ENCODE results near the gene PTPRM. TPM values are rescaled to one million over a fixed set of nuclear protein-coding genes. Genes with fewer than 3 reads are reported as not detected.

PTPRM gene
- total and polyA plus RNA-seq, 4 donors, result 61.1 to 146 (median 87.5) TPM

- Histone ChIP-seq H3K9ac (ENCODE audit: insufficient read depth in 1 of 2, low read length in 2 of 2) (no peak overlapping the region), H3K27me3 (ENCODE audit: control insufficient read depth in 3 of 3, insufficient read depth in 3 of 3, low read length in 2 of 3) (no peaks in the 10 kb centered on the region), H3K9me3 (ENCODE audit: control insufficient read depth in 4 of 4, insufficient read depth in 3 of 4, low read length in 3 of 4) (no peaks in the 10 kb centered on the region), H3K4me1 (ENCODE audit: control insufficient read depth in 5 of 5, insufficient read depth in 5 of 5, low read length in 5 of 5) (peaks cover 0 to 14% (median 8%) of the 10 kb centered on the region in 5 donors), H3K4me3 (no peak overlapping the region), H3K27ac (ENCODE audit: low read depth in 1 of 2, low read length in 1 of 2) (no peak overlapping the region), H3K36me3 (ENCODE audit: control insufficient read depth in 4 of 4, insufficient read depth in 4 of 4, low read length in 4 of 4) (peaks cover 0 to 5% (median under 1%) of the 10 kb centered on the region in 4 donors)
- WGBS, 2 donors, result 87 to 91% methylated on average over 7 of the region's 7 CpGs
- TF ChIP-seq, protein P1, sequence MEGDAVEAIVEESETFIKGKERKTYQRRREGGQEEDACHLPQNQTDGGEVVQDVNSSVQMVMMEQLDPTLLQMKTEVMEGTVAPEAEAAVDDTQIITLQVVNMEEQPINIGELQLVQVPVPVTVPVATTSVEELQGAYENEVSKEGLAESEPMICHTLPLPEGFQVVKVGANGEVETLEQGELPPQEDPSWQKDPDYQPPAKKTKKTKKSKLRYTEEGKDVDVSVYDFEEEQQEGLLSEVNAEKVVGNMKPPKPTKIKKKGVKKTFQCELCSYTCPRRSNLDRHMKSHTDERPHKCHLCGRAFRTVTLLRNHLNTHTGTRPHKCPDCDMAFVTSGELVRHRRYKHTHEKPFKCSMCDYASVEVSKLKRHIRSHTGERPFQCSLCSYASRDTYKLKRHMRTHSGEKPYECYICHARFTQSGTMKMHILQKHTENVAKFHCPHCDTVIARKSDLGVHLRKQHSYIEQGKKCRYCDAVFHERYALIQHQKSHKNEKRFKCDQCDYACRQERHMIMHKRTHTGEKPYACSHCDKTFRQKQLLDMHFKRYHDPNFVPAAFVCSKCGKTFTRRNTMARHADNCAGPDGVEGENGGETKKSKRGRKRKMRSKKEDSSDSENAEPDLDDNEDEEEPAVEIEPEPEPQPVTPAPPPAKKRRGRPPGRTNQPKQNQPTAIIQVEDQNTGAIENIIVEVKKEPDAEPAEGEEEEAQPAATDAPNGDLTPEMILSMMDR (IDR thresholded peaks at IDR 0.05; ENCODE audit: control extremely low read depth, extremely low read depth), result no peak
- no peak for ATAC-seq (ENCODE audit: insufficient read depth, low FRiP score)
- no peak for DNase-seq
Measured at GRCh38 chr18:8303151-8303755, 736.1 kb downstream of the PTPRM start.

DNA sequence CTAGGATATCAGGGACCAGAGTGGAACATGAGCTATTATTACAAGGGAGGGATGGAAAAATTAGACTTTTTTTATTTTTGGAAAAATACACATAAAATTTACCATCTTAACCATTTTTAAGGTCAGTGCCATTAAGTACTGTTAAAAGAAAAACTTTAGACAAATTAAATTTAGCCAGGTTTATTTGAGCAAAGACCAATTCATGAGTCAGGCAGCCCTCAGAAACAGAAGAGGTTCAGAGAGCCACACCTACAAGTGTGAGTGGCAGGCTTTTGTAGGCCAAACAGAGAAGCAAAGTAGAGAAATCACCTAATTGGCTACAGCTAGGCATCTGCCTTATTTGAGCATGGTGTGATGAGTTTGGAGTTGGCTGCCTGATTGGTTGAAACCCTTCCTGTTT is 740.8 kb downstream of the PTPRM start:
- Histone ChIP-seq H3K4me3 (no peak overlapping the region), H3K4me1 (ENCODE audit: control insufficient read depth in 5 of 5, insufficient read depth in 5 of 5, low read length in 5 of 5) (no peaks in the 10 kb centered on the region), H3K9ac (ENCODE audit: insufficient read depth in 1 of 2, low read length in 2 of 2) (no peak overlapping the region), H3K9me3 (ENCODE audit: control insufficient read depth in 4 of 4, insufficient read depth in 3 of 4, low read length in 3 of 4) (no peaks in the 10 kb centered on the region), H3K27ac (ENCODE audit: low read depth in 1 of 2, low read length in 1 of 2) (no peak overlapping the region), H3K27me3 (ENCODE audit: control insufficient read depth in 3 of 3, insufficient read depth in 3 of 3, low read length in 2 of 3) (no peaks in the 10 kb centered on the region), H3K36me3 (ENCODE audit: control insufficient read depth in 4 of 4, insufficient read depth in 4 of 4, low read length in 4 of 4) (peaks cover 0 to 2% (median 0%) of the 10 kb centered on the region in 4 donors)
- ATAC-seq (ENCODE audit: insufficient read depth, low FRiP score), result no peak
- TF ChIP-seq, protein P1 (IDR thresholded peaks at IDR 0.05; ENCODE audit: control extremely low read depth, extremely low read depth), result no peak
- DNase-seq, result no peak

- DNase-seq, result no peak
- Histone ChIP-seq H3K36me3 (ENCODE audit: control insufficient read depth in 4 of 4, insufficient read depth in 4 of 4, low read length in 4 of 4) (peaks cover 0 to 3% (median 0%) of the 10 kb centered on the region in 4 donors), H3K27ac (ENCODE audit: low read depth in 1 of 2, low read length in 1 of 2) (no peak overlapping the region), H3K4me3 (no peak overlapping the region), H3K9me3 (ENCODE audit: control insufficient read depth in 4 of 4, insufficient read depth in 3 of 4, low read length in 3 of 4) (no peaks in the 10 kb centered on the region), H3K4me1 (ENCODE audit: control insufficient read depth in 5 of 5, insufficient read depth in 5 of 5, low read length in 5 of 5) (no peaks in the 10 kb centered on the region), H3K9ac (ENCODE audit: insufficient read depth in 1 of 2, low read length in 2 of 2) (no peak overlapping the region), H3K27me3 (ENCODE audit: control insufficient read depth in 3 of 3, insufficient read depth in 3 of 3, low read length in 2 of 3) (no peaks in the 10 kb centered on the region)
- ATAC-seq (ENCODE audit: insufficient read depth, low FRiP score), result no peak
- WGBS, 2 donors, result 89 to 96% methylated on average over 2 of the region's 2 CpGs
- TF ChIP-seq, protein P1 (IDR thresholded peaks at IDR 0.05; ENCODE audit: control extremely low read depth, extremely low read depth), result no peak
Measured at GRCh38 chr18:8313043-8313442, 745.9 kb downstream of the PTPRM start.

GRCh38 chr18:8314124-8314523 is 747.0 kb downstream of the PTPRM start:
- peaks cover 0 to 3% (median 0%) of the 10 kb centered on the region in 4 donors for H3K36me3 ChIP-seq (ENCODE audit: control insufficient read depth in 4 of 4, insufficient read depth in 4 of 4, low read length in 4 of 4)
- H3K9me3 ChIP-seq (ENCODE audit: control insufficient read depth in 4 of 4, insufficient read depth in 3 of 4, low read length in 3 of 4), result no peaks in the 10 kb centered on the region
- TF ChIP-seq, protein P1 (IDR thresholded peaks at IDR 0.05; ENCODE audit: control extremely low read depth, extremely low read depth), result no peak
- H3K27me3 ChIP-seq (ENCODE audit: control insufficient read depth in 3 of 3, insufficient read depth in 3 of 3, low read length in 2 of 3), result no peaks in the 10 kb centered on the region
- DNase-seq (no peak), ATAC-seq (ENCODE audit: insufficient read depth, low FRiP score) (no peak)
- WGBS, 2 donors, result 88 to 91% methylated on average over 2 of the region's 2 CpGs
- no peak overlapping the region for H3K27ac ChIP-seq (ENCODE audit: low read depth in 1 of 2, low read length in 1 of 2)
- H3K4me1 ChIP-seq (ENCODE audit: control insufficient read depth in 5 of 5, insufficient read depth in 5 of 5, low read length in 5 of 5), result no peaks in the 10 kb centered on the region
- no peak overlapping the region for H3K4me3 ChIP-seq
- H3K9ac ChIP-seq (ENCODE audit: insufficient read depth in 1 of 2, low read length in 2 of 2), result no peak overlapping the region

Data from lung (tissue), 12 donors.